OCI-LY7 (cell line): ENCODE measurements around the gene ACSS1.

Experiments used
- CTCF ChIP-seq: fragments of 200-600 bp; sonication (generic); conservative IDR thresholded peaks from 2 replicates; pipeline ENCODE4 v1.5.1; 2014; ENCODE audit warnings: mild to moderate bottlenecking, antibody characterized with exemption, low read length, moderate library complexity, mixed read lengths
- EZH2phosphoT487 ChIP-seq: fragments of 200-600 bp; sonication (generic); IDR thresholded peaks from 2 replicates; pipeline ENCODE4 v1.6.1; 2018; ENCODE audit warnings: low read depth, borderline replicate concordance, mild to moderate bottlenecking, mixed run types, antibody characterized with exemption, low read length, moderate library complexity, mixed read lengths

DNA sequence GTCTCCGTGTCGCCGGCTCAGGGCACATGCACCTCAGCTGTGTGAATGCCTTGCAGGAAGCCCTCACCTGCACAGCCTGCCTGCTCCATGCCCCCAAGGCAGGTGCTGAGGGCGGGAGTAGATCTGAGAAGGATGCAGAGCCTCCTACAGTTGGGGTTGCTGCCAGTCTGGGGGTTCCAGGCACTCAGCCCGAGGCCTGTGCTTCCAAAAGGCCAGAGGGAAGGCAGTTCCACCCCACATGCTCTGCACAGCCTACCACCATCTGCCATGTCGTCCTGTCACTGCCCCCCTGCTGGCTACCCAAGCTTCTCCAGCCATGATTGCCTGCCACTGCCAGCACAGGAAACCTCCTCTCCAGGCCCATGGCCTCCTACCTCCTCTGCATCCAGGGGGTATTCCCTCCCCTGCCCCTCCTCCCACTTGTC is 19.3 kb downstream of the ACSS1 start:
- TF ChIP-seq CTCF: no peak
- TF ChIP-seq EZH2phosphoT487: no peak
